AG10803 (cell line): ENCODE measurements around the gene ROBO1.

Experiments
- DNase-seq: peaks from one replicate; pipeline ENCODE4 v3.0.0; 2010; ENCODE audit warnings: low read depth
- H3K4me3 ChIP-seq: 2 replicates; pipeline ENCODE4 v1.5.1; 2011; ENCODE audit warnings: mild to moderate bottlenecking, low read length, control low read depth
- CTCF ChIP-seq: conservative IDR thresholded peaks from 2 replicates; pipeline ENCODE4 v1.5.1; 2011; ENCODE audit warnings: mild to moderate bottlenecking, low read length, control low read depth, inconsistent platforms

The ROBO1 gene

GRCh38 chr3:78569804-78570203, 1198.0 kb downstream of the ROBO1 start:
- TF ChIP-seq CTCF = no peak
- H3K4me3 ChIP-seq = no peak overlapping the region
- DNase-seq = no peak

GRCh38 chr3:78565712-78566111, 1202.1 kb downstream of the ROBO1 start:
- TF ChIP-seq CTCF = no peak
- no peak for DNase-seq
- H3K4me3 ChIP-seq = no peak overlapping the region

GRCh38 chr3:78562328-78562727, 1205.5 kb downstream of the ROBO1 start:
- no peak for DNase-seq
- no peak overlapping the region for H3K4me3 ChIP-seq
- TF ChIP-seq CTCF = no peak
